Stomach (tissue), 4 donors: ENCODE measurements around the gene MYPN.

Experiments used
- EP300 ChIP-seq: sonication (generic); formaldehyde crosslinking; IDR thresholded peaks from one replicate; pipeline ENCODE4 v1.6.1; 2017; ENCODE audit warnings: antibody characterized with exemption
- POLR2A ChIP-seq, 4 donors: fragments of 450-650 bp; IDR thresholded peaks; one replicate each; pipeline ENCODE4 v1.6.1; 2016; ENCODE audit warnings: antibody characterized with exemption in 4 of 4, control low read depth in 2 of 4, mild to moderate bottlenecking in 1 of 4, moderate library complexity in 1 of 4
- POLR2AphosphoS5 ChIP-seq, 3 donors: sonication (generic); formaldehyde crosslinking; IDR thresholded peaks; one replicate each; pipeline ENCODE4 v1.6.1; 2016; ENCODE audit warnings: antibody characterized with exemption in 3 of 3
- TF ChIP-seq, protein P1 (sequence below), 7 experiments: fragments of 450-650 bp in 4 of 7; fragments of 200-600 bp in 3 of 7; sonication (generic) in 3 of 7; IDR thresholded peaks; one replicate each; pipeline ENCODE4 v1.5.1; 2016 to 2019; ENCODE audit warnings: antibody characterized with exemption in 7 of 7, control low read depth in 2 of 7, mild to moderate bottlenecking in 1 of 7

DNA sequence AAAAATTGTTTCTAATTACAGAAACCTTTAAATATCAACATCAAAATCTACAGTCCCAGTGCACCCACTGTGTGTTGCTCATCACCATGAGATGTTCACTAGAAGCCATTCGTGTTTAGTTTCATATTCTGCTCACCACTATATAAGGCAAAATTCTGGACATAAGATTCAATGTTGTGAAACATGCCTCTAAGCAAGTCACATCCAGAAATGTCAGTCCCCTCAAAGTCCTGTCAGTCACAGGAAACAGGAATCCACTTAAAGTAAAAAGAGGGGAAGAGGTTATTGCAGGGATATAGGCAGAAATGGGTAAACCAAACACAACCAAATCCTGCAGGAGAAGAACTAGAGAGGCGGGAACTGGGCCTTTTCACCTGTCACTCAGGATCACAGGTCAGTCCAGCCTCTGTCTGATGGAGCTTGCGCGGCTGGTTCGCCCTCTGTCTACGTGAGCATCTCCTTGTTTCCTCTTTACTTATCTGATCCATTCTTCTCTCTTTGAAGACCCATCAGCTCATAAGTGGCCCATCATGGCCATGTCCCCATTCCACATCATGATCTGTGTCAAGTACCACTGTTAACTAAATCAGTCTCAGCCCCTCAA lies 58.4 kb downstream of the MYPN start:
- TF ChIP-seq, protein P1, sequence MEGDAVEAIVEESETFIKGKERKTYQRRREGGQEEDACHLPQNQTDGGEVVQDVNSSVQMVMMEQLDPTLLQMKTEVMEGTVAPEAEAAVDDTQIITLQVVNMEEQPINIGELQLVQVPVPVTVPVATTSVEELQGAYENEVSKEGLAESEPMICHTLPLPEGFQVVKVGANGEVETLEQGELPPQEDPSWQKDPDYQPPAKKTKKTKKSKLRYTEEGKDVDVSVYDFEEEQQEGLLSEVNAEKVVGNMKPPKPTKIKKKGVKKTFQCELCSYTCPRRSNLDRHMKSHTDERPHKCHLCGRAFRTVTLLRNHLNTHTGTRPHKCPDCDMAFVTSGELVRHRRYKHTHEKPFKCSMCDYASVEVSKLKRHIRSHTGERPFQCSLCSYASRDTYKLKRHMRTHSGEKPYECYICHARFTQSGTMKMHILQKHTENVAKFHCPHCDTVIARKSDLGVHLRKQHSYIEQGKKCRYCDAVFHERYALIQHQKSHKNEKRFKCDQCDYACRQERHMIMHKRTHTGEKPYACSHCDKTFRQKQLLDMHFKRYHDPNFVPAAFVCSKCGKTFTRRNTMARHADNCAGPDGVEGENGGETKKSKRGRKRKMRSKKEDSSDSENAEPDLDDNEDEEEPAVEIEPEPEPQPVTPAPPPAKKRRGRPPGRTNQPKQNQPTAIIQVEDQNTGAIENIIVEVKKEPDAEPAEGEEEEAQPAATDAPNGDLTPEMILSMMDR (IDR thresholded peaks at IDR 0.05) = no peak
- no peak for TF ChIP-seq POLR2AphosphoS5 (IDR thresholded peaks at IDR 0.05)
- no peak for TF ChIP-seq POLR2A (IDR thresholded peaks at IDR 0.05)
- TF ChIP-seq EP300 = no peak
